ENCODE data around the gene WDR70. TPM values are rescaled to one million over a fixed set of nuclear protein-coding genes. Genes with fewer than 3 reads are reported as not detected.

WDR70 gene
- total RNA-seq, 3 donors from 2014 or later (not counting 1 experiment from before 2014, with no cell fraction given) = 36.3 to 47.0 (median 41.3) TPM

GRCh38 chr5:37417347-37417746, 38.2 kb downstream of the WDR70 start:
- intact Hi-C loops (cut with micrococcal nuclease) = no loop called here
- Mint-ChIP-seq H3K27ac (no peak overlapping the region), H3K4me1 (no peaks in the 10 kb centered on the region), H3K9me3 (no peaks in the 10 kb centered on the region), H3K36me3 (no peaks in the 10 kb centered on the region), H3K4me3 (no peak overlapping the region), H3K27me3 (ENCODE audit: low read depth in 2 of 2) (no peaks in the 10 kb centered on the region)
- Histone ChIP-seq H3K4me1 (ENCODE audit: control insufficient read depth, insufficient read depth, low read length) (no peaks in the 10 kb centered on the region), H3K36me3 (ENCODE audit: control insufficient read depth, insufficient read depth, low read length) (no peaks in the 10 kb centered on the region), H3K4me3 (ENCODE audit: low read length) (no peak overlapping the region), H3K27ac (ENCODE audit: low read length) (no peak overlapping the region), H3K9me3 (ENCODE audit: control insufficient read depth, insufficient read depth, low read length) (no peaks in the 10 kb centered on the region), H3K27me3 (ENCODE audit: control insufficient read depth, insufficient read depth, low read length) (no peaks in the 10 kb centered on the region)
- DNase-seq (no peak), ATAC-seq (no peak)
- WGBS (ENCODE audit: insufficient coverage) = 96% methylated on average over 8 of the region's 9 CpGs
- TF ChIP-seq CTCF (IDR thresholded peaks at IDR 0.05) = no peak

GRCh38 chr5:37424441-37424840, 45.3 kb downstream of the WDR70 start:
- intact Hi-C loops (cut with micrococcal nuclease) = no loop called here
- Histone ChIP-seq H3K36me3 (ENCODE audit: control insufficient read depth, insufficient read depth, low read length) (peaks cover 4% of the 10 kb centered on the region), H3K27ac (ENCODE audit: low read length) (no peak overlapping the region), H3K4me1 (ENCODE audit: control insufficient read depth, insufficient read depth, low read length) (no peaks in the 10 kb centered on the region), H3K27me3 (ENCODE audit: control insufficient read depth, insufficient read depth, low read length) (no peaks in the 10 kb centered on the region), H3K4me3 (ENCODE audit: low read length) (no peak overlapping the region), H3K9me3 (ENCODE audit: control insufficient read depth, insufficient read depth, low read length) (no peaks in the 10 kb centered on the region)
- Mint-ChIP-seq H3K4me1 (peaks cover 0 to 2% of the 10 kb centered on the region in 2 donors), H3K4me3 (no peak overlapping the region), H3K9me3 (no peaks in the 10 kb centered on the region), H3K36me3 (no peaks in the 10 kb centered on the region), H3K27me3 (ENCODE audit: low read depth in 2 of 2) (no peaks in the 10 kb centered on the region), H3K27ac (no peak overlapping the region)
- ATAC-seq (no peak), DNase-seq (no peak)
- 97% methylated on average over 7 of the region's 8 CpGs for WGBS (ENCODE audit: insufficient coverage)
- no peak for TF ChIP-seq CTCF (IDR thresholded peaks at IDR 0.05)

GRCh38 chr5:37428044-37428443, 48.9 kb downstream of the WDR70 start:
- no peak overlapping the region for H3K27ac ChIP-seq (ENCODE audit: low read length)
- H3K9me3 Mint-ChIP-seq = no peaks in the 10 kb centered on the region
- intact Hi-C loops (cut with micrococcal nuclease) = no loop called here
- DNase-seq (no peak), ATAC-seq (no peak)
- H3K36me3 Mint-ChIP-seq = no peaks in the 10 kb centered on the region
- no CpG with 5 or more reads among the region's 1 CpG for WGBS (ENCODE audit: insufficient coverage)
- no peaks in the 10 kb centered on the region for H3K27me3 Mint-ChIP-seq (ENCODE audit: low read depth in 2 of 2)
- H3K4me1 Mint-ChIP-seq = peaks cover 0 to 4% of the 10 kb centered on the region in 2 donors
- H3K36me3 ChIP-seq (ENCODE audit: control insufficient read depth, insufficient read depth, low read length) = peaks cover 8% of the 10 kb centered on the region
- H3K27ac Mint-ChIP-seq = no peak overlapping the region
- no peaks in the 10 kb centered on the region for H3K27me3 ChIP-seq (ENCODE audit: control insufficient read depth, insufficient read depth, low read length)
- H3K4me3 ChIP-seq (ENCODE audit: low read length) = no peak overlapping the region
- TF ChIP-seq CTCF (IDR thresholded peaks at IDR 0.05) = no peak
- no peaks in the 10 kb centered on the region for H3K4me1 ChIP-seq (ENCODE audit: control insufficient read depth, insufficient read depth, low read length)
- no peak overlapping the region for H3K4me3 Mint-ChIP-seq
- H3K9me3 ChIP-seq (ENCODE audit: control insufficient read depth, insufficient read depth, low read length) = no peaks in the 10 kb centered on the region

- intact Hi-C loops (cut with micrococcal nuclease) = no loop called here
Observed at GRCh38 chr5:37435261-37435660, 56.1 kb downstream of the WDR70 start.

More at GRCh38 chr5:37435261-37435660, 56.1 kb downstream of the WDR70 start:
- no peaks in the 10 kb centered on the region for H3K36me3 Mint-ChIP-seq
- Histone ChIP-seq H3K27ac (ENCODE audit: low read length) (no peak overlapping the region), H3K4me3 (ENCODE audit: low read length) (no peak overlapping the region), H3K36me3 (ENCODE audit: control insufficient read depth, insufficient read depth, low read length) (peaks cover 10% of the 10 kb centered on the region), H3K4me1 (ENCODE audit: control insufficient read depth, insufficient read depth, low read length) (no peaks in the 10 kb centered on the region), H3K27me3 (ENCODE audit: control insufficient read depth, insufficient read depth, low read length) (no peaks in the 10 kb centered on the region), H3K9me3 (ENCODE audit: control insufficient read depth, insufficient read depth, low read length) (no peaks in the 10 kb centered on the region)
- H3K27ac Mint-ChIP-seq = no peak overlapping the region
- H3K4me3 Mint-ChIP-seq = no peak overlapping the region
- H3K27me3 Mint-ChIP-seq (ENCODE audit: low read depth in 2 of 2) = no peaks in the 10 kb centered on the region
- no peaks in the 10 kb centered on the region for H3K9me3 Mint-ChIP-seq
- no peaks in the 10 kb centered on the region for H3K4me1 Mint-ChIP-seq
- DNase-seq (no peak), ATAC-seq (no peak)
- no peak for TF ChIP-seq CTCF (IDR thresholded peaks at IDR 0.05)
